HG02970 (cell line): ENCODE results near the gene KCNK16.

Experiments
- ATAC-seq: cut with Tn5 transposase; IDR thresholded peaks from one replicate; pipeline ENCODE4 v1.9.1; 2021; ENCODE audit warnings: mild to moderate bottlenecking, moderate library complexity, moderate number of reproducible peaks; ENCODE audit not compliant: unreplicated experiment, low FRiP score

Gene KCNK16

DNA sequence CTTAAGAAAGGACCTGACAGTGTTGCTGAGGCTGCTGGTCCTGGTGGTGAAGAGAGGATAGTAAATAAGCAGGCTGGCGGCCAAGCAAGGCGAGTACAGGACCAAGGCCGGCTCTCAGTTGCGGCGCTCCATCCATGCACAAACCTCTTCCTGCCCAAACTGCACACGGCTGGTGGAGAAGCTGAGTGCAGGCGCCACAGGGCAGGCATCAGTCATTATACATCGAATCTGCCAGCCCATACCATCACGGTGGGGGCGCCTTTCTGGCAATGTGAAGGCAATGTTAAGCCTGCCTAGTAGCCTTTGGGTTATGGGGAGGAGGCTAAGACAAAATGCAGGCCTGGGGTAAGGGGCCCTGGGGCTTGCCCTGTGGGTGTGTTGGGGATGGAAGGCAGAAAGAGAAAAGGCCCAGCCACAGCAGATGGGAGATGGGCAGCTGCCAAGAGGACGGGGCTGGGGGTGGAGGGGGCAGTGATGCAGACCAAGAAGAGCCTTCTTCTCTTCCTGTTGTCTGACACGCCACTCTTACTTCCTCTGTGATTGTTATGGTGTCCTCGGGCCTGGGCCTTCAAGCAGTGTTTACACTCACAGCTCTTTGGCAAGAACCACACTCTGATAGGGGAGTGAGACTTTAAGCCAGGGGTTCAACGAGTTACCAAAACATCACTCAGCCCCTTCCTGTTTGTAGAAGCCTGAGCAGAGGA lies 20.3 kb upstream of the KCNK16 start:
- no peak for ATAC-seq

DNA sequence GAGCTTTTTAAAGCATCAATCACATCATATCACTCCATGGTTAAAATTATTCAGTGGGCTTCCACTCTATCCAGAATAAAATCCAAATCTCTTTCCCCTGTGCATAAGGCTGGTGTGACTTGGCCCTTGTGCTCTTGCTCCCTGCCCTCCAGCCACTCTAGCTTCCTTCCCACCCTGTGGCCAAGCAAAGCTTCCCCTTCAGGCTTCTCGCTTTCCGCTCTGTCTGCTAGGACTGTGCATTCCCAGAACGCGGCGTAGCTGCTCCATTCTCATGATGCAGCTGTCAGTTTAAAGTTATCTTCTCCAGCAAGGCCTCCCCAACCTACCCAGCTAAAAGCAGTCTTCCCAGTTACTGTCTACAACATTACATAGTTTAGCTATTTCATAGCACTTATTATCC lies 19.4 kb upstream of the KCNK16 start:
- no peak for ATAC-seq

DNA sequence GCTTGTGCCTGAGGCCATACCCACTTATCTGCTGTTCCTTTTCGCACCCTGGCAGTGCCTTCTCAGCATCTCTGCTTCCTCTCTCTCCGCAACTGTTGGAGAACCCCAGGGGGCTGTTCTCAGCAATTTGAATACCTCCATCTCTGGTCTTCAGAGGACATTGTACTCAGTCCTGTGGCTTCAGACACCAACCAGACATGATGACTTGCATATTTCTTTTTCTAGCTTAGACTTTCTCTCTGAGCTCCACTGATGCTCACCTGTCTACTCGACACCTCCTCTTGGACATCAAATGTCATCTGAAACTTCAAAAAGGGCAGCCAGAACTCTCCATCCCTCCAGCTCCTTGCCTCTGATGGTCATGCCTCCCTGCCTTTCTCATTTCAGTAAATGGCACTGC lies 18.9 kb upstream of the KCNK16 start:
- ATAC-seq: no peak

DNA sequence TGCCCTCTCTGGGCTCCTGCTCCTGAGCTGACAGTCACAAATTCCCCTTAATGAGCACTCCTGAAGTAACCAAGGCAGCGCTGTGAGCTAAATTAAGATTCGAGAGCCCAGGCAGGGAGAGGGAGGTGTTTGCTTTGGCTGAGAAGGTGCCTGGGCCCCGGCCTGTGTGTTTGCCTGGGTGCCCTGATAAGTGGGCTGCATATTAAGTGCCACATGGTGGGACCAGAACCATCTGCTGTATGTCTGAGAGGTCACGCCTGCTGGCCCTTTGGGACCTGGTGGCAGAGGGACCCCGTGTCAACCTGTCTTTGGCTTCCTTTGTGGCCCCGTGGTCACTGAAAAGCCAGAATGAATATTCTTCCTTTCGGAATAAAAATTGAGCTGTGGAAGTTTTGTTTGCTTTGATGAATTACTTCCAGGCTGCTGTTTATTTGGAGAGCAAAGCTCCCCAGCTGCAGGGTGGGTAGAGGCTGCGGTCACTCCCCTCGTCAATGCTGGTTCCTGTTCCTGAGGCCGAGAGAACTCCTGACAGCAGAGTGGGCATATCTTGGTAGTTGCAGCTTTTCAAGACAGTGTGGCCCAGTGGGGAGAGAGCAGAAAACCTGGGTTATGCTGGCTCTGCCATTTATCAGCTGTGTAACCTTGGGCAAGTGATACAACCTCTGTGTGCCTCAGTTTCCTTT lies 17.5 kb upstream of the KCNK16 start:
- ATAC-seq: no peak

DNA sequence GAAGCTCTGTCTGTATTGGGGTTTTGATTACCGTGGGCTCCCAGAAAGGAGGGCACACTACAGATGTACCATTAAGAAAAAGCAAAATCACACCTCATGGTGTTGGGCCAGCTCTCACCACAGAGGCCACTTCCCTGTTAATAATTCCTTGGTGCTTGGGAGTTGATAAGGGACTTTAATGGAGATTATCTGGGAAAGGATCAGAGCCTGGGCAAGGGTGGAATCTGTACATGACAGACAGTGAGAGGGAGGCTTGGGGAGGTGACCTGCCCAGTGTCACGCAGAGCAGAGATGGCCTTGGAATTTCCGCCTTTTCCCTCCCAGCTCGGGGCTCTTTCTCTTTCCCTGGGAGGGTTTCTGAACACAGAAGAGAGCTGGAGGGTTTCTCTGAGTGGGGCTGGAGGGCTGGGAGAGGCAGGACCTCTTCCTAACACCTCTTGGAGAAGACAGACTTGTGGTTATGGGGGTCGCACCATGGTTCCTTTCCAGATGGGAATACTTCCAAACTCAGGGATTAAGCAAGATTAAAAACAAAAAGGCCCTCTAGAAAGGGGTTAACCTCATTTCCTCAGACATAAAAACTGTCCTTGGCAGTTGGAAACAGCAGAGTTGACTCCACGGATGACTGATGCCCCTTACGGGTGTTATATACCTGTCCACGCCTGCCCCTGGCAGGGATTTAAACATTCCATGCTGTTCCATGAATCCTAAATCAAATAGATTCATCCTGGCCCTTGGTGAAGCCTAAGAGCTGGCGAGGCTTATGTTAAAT lies 16.8 kb upstream of the KCNK16 start:
- ATAC-seq: no peak

DNA sequence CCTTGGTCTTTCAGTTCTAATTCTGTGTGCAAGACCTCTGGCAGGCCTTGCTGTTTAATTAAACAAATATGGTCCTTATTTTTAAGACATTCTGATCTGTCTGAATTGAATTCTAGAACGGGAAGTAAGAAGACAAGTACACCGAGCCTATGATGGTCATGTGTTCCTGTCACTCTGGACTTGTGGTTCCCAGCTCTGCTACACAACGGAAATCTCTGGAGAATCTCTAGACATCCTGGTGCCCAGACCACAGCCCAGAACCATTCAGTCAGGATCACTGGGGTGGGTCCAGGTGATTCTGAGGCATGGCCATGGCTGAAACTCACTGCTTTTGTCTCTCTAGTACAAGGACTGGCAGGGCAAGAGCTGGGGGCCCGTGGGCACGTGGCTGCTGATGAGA lies 15.9 kb upstream of the KCNK16 start:
- ATAC-seq: no peak

DNA sequence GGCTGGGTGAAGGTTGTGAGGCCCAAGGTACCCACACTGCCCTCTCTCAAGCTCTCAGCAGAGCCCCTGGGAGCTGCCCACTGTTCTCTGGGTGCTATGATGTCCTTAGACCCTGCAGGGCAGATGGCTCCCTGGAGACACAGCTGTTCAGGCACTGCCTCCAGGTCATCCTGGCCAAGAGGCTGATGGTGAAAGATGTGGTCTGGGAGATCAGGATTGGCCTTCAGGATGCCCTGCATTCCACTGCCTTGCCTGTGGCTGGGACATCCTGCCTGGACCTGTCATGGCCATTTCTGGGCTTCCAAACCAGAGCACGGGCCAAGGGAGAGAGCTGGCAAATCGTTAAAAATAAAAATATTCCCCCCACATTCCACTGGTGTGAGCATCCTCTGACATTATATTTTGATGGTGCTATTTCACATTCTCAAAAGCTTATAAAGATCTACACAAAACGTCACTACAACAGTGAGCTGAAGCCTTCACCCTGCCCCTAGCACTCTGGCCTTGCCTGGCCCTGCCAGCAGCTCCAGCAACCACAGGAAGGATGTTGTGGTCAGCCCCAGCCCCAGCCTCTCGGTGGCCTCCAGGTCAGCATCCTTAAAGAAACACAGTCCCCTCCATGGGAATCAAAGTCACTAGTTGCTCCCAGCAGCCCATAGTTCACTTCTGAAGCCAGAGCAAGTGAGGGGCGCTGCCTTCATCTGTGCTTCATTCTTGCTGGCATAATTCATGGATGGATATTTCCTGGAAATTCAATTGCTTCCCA lies 13.5 kb upstream of the KCNK16 start:
- no peak for ATAC-seq

DNA sequence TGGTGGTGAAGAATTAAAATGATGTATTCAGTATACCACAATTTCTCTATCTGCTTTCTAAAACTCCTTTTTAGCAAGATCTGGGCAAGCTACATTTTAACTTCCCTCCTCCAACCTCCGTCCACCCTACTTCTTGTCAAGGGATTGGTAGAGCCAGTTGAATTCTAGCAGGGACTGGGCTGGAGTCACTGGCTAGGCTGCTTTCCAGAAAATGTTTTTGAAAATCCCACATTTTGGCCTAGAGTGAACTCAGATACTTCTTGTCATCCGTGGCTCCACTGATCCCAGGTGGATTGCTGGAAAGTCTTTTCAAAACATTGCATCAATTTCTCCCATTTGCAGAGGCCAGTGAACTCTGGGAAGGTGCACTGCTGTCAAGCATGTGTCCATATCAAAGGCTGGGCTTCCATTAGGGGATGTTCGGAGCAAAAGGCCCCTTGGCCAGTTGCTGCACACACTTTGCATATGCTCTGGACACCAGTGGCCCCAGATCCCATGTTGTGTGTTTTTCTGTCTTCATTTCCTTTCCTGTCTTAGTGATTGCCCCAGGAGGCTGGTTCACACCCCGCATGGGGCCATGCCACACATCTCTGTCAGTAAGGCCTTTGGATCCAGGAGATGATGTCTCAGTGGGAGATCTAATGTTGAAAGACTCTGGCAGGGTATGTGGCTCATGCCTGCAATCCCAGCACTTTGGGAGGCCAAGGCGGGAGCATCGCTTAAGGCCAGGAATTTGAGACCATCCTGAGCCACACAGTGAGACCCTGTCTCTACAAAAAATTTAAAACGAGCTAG lies 11.3 kb upstream of the KCNK16 start:
- no peak for ATAC-seq

DNA sequence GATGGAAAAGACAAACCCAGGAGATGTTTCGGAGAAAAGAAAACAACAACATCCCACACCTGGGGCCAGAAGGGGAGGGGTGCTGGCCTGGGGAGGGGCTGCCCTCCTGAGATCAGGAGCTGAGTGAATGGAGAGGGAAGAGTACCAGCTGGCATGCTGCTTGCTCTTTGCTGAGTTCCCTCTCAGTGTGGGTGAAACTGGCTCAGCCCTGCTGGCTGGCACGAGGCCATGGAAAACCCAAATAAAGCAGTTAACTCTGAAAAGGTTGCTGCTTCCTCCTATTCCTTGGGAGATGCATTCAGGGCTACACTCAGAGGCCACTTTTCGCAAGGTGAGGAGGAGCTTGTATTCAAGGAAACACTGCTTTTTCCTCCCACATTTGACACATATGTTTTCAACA lies 8.0 kb upstream of the KCNK16 start:
- ATAC-seq: no peak

DNA sequence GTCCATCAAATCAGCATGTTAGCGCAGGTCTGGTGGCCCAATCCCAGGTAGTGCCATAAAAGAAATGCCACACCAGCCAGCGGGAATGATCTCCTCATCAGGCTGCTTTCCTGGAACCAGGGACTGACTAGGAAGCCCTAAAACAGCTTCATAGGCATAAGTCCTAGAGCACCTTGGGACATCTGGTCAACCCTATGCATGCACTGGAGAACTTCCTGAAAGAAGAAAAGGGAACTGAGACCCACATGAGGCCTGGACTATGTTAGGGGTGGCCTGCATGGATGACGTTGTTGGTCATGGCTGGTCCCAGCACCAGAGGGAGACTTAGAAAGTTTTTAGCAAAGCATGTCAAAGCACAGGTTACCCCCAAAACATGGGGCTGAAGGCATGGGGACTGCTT lies 7.6 kb upstream of the KCNK16 start:
- ATAC-seq: no peak

DNA sequence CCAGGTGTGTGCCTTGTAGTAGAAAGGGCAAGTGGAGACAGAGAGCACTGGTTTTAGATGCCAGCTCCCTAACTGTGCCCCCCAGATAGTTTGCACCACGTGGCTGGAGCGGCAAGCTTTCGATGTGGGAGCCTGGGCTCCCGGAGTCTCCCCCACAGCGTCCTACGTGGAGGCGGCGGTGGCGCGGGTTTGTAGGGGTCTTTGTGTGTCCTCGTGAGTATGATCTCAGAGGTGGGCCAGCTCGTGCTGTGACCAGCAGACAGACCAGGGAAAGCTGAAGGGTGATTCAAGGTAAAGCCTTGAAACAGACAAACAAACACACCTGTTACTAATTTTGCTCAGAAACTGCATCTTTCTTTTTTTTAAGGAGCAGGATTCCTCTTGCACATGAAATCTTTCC lies 5.6 kb upstream of the KCNK16 start:
- no peak for ATAC-seq

DNA sequence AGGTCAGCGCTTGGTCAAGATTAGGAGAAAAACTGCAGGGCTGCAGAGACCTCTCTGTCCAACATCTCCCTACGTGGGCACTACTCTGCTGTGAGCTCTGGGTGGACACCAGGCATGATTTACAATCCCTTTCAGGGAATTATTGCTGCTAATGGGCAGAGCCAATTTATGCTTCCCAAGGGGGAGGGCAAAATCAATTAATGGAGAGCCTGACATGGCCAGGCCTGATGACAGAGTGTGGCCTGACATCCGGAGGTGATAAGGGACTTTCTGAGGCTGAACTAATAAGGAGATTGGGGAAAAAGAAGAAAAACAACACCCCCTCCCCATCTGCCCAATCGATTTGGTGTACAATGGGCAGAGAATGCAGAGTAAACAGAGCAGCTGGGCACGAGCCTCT lies 5.0 kb upstream of the KCNK16 start:
- no peak for ATAC-seq

DNA sequence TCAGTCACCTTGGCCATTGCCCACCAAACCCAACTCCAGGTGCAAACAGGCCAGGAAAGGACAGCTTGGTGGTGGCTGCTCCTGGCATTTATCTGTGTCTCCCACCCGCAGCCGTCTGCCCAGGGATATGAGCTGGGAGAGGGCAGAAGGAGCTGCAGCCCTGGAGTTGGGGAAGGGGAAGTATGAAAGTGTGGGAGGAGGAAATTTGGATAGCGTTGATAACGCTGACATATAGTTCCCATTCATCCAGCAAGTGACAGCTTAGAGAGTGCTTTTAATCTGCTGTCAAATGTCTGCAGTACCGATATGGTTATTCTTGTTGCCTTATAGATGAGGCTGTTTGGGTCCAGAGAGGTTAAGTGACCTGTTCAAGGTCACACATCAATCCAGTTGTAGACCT lies 741 bp downstream of the KCNK16 start:
- no peak for ATAC-seq

DNA sequence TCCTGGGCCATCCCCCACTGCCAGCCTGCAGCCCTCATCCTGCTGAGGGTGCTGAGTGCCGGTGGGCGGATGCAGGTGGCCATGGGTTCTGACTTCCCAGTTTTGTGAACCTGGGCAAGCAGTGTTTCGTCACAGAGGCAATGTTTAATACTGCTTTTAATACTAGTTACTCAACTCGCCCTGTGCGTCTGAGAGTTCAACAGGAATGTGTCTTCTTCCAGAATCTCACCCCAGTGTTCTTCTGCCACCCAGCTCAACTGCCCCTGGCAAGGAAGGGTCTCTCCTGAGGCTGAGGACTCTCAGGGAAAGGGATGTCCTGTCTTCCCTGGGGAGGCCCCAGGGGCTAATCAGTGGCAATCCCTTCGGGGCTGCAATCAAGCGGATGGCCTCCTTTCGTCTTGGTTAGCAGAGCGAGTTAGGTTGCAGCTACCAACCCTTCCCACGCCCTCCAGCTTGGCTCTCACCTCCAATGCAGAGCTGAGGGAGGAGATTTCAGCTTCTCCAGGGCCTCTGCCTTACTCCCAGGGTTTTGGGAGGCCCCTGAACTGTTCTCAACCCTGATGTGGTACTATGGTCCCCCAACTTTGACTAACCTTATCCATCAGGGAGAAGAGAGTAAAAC lies 2.0 kb downstream of the KCNK16 start:
- no peak for ATAC-seq

DNA sequence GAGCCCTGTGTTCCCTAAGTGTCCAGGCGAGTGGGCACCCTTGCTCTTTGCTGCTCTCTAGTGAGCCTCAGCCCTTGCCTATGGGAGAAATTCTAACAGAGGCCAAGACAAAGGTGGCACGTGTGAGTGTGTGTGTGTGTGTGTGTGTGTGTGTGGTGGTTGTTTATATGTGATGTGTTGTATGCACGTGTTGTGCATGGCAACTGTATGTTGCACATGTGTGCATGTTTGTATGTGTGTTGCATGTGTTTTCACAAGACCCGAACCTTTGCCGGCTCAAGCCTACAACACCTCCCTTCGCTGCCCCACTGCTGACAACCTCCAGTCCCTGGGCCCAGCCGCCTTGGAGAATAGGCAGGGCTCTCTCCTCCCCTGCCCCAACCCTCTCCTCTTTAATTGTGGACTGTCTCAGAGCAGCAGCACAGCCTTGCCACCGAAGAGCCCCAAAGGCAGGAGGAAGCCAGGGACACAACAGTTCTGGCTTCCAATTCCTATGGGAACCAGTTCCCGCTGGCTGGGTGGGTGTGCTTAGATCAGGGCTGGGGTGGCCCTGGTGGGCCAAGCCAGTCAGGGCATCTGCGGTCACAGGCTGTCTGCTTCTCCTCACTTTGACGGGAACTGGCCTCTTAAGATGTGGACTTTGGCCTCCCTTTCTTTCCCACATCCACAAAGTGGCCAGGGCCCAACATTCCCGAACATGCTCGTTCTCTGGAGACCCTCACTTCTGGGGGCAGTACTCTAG lies 2.7 kb downstream of the KCNK16 start:
- ATAC-seq: no peak

DNA sequence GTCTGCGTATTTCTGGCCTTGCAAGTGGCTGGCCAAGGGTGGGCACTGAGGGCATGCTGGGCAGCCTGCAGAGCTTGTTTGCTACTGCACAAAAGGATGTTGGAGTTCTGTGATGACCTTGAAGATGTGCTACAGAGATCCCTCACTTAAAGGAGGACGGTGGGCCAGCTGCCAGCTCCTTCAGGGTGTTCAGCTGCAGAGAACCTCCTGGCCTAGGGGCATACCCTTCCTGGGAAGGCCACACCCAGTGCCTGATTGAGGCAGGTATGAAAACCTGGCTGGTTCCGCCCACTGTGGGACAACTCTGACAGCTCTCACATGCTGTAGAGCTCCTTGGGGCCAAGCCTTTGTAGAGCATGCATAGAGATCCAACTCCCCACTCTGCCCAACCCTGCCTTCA lies 5.2 kb downstream of the KCNK16 start:
- ATAC-seq: no peak

DNA sequence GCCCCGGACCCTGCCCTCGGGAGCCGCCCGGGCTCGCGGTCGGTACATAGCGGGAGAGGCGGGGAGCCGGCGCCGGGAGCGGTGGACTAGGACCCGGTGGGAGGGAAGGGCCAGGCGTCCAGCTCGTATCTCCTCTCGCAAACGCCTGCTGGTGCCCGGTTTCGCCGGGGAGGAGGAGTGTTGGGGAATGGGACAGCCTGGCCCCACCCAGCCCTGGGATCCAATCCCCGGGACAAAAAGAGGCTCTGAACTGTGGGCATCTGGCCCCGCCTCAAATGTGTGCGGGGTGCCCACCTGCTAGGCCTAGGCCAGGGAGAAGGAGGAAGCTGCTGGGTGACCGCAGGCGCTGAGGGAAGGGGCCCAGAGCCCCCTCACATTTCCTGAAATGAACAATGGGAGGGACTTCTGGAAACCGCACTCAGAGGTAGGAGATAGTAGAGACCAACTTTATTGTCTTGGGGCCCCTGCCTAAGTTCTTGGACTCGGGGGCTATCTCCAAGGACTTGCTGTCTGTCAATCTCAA lies 8.2 kb downstream of the KCNK16 start, which contains the start of gene KCNK17:
TSS of gene KCNK17 (minus strand) at position 147 of the 523 bp plus-strand sequence. CDS start at position 48, 99 bp downstream.
- no peak for ATAC-seq

DNA sequence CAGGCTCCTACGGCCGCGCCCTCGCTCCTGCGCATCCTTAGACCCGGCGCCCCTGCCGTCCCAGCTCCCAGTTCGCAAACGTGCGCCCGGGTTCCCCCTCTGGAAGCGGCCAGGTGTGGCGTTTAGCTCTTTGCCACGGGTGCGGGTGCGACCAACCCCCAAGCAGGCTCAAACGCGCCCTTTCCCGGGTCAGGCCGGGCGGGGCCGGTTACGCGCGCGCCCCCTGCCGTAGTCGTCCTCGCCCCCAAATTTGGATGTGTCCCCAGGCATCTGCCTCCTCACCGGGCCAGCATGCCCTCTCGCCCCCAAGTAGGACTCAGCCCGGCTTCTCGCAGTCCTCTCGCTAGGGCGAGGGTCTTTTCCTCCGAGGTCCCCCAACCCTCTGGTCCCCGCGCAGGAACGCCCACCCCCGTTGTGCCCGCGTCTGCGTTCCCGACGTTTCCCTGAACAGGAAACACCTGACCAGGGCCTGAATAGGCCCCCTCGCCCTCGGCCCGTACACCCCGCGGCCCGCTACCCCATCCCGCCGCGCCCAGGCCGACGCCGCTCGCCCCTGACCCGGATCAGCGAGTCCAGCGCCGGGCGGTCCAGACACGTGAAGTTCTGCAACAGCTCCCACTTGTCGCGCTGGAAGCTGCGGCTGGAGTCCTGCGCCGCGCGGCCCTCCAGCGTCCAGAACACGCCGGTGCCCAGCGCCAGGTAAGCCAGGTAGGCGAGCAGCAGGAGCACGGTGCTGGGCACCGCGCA lies 8.8 kb downstream of the KCNK16 start:
- no peak for ATAC-seq
